ENCODE results near the gene NANOS3. TPM values are rescaled to one million over a fixed set of nuclear protein-coding genes. Genes with fewer than 3 reads are reported as not detected.

NANOS3 gene
- total and polyA plus RNA-seq, 9 of the 15 experiments (the other 6 are each of a cell fraction or from before 2014, with no cell fraction given) = not detected

DNA sequence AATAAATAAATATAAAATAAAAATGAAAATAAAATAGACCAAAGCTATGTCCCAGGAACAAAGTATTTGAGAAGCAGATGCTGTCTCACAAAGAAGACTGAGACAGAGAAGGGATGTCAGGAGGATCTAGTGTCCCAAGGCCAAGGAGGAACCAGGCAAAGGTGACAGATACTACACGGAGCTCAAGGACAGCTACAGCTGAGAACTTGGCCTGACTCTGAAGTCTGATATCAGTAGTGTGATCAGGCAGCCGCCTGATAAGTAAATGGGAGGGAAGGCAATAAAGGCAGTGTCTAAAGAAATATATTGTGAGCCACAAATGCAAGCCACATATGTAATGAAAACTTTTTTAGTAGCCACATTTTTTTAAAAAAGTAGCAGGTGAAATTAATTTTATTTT lies 20.4 kb upstream of the NANOS3 start (continued):
- TF ChIP-seq, protein P1, sequence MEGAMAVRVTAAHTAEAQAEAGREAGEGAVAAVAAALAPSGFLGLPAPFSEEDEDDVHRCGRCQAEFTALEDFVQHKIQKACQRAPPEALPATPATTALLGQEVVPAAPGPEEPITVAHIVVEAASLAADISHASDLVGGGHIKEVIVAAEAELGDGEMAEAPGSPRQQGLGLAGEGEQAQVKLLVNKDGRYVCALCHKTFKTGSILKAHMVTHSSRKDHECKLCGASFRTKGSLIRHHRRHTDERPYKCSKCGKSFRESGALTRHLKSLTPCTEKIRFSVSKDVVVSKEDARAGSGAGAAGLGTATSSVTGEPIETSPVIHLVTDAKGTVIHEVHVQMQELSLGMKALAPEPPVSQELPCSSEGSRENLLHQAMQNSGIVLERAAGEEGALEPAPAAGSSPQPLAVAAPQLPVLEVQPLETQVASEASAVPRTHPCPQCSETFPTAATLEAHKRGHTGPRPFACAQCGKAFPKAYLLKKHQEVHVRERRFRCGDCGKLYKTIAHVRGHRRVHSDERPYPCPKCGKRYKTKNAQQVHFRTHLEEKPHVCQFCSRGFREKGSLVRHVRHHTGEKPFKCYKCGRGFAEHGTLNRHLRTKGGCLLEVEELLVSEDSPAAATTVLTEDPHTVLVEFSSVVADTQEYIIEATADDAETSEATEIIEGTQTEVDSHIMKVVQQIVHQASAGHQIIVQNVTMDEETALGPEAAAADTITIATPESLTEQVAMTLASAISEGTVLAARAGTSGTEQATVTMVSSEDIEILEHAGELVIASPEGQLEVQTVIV (CRISPR knock-in tag; IDR thresholded peaks at IDR 0.05; ENCODE audit: borderline replicate concordance) = no peak
- TF ChIP-seq MCM3 (IDR thresholded peaks at IDR 0.05) (no peak), MLX (CRISPR knock-in tag; conservative IDR thresholded peaks at IDR 0.05) (no peak), SRSF1 (IDR thresholded peaks at IDR 0.05; ENCODE audit: low read depth, low read length) (no peak), ETV5 (CRISPR knock-in tag; IDR thresholded peaks at IDR 0.05; ENCODE audit: low read depth) (no peak), PML (IDR thresholded peaks at IDR 0.05; ENCODE audit: low read length) (no peak), BHLHE40 (IDR thresholded peaks at IDR 0.05; ENCODE audit: low read length) (peak; percentile 34; the same call in 1 of the 2 replicates), NCOA2 (IDR thresholded peaks at IDR 0.05; ENCODE audit: partially characterized antibody in 2 of 2) (no peak), ARID3B (CRISPR knock-in tag; IDR thresholded peaks at IDR 0.05; ENCODE audit: borderline replicate concordance) (no peak), ZNF212 (CRISPR knock-in tag; IDR thresholded peaks at IDR 0.05) (no peak), SMARCA4 (IDR thresholded peaks at IDR 0.05) (peak; percentile 66), ARID1B (IDR thresholded peaks at IDR 0.05) (peak; percentile 64), RBM14 (IDR thresholded peaks at IDR 0.05; ENCODE audit: borderline replicate concordance, insufficient read depth, low read depth, low read length) (no peak), ESRRA (IDR thresholded peaks at IDR 0.05; ENCODE audit: borderline replicate concordance, low read depth) (peak; percentile 79; the same call in 1 of the 2 replicates), CREM (IDR thresholded peaks at IDR 0.05; ENCODE audit: low read depth) (0 out of 2 replicates have a peak, but pooled peaks have one; percentile 23), SIN3B (IDR thresholded peaks at IDR 0.05; ENCODE audit: low read depth) (no peak), NR2C1 (IDR thresholded peaks at IDR 0.05) (peak; percentile 23; the same call in 1 of the 2 replicates), NR2C1 (tag; IDR thresholded peaks at IDR 0.05) (no peak), ETV1 (tag; conservative IDR thresholded peaks at IDR 0.05; ENCODE audit: low read depth) (no peak)
- TF ChIP-seq, protein P2, sequence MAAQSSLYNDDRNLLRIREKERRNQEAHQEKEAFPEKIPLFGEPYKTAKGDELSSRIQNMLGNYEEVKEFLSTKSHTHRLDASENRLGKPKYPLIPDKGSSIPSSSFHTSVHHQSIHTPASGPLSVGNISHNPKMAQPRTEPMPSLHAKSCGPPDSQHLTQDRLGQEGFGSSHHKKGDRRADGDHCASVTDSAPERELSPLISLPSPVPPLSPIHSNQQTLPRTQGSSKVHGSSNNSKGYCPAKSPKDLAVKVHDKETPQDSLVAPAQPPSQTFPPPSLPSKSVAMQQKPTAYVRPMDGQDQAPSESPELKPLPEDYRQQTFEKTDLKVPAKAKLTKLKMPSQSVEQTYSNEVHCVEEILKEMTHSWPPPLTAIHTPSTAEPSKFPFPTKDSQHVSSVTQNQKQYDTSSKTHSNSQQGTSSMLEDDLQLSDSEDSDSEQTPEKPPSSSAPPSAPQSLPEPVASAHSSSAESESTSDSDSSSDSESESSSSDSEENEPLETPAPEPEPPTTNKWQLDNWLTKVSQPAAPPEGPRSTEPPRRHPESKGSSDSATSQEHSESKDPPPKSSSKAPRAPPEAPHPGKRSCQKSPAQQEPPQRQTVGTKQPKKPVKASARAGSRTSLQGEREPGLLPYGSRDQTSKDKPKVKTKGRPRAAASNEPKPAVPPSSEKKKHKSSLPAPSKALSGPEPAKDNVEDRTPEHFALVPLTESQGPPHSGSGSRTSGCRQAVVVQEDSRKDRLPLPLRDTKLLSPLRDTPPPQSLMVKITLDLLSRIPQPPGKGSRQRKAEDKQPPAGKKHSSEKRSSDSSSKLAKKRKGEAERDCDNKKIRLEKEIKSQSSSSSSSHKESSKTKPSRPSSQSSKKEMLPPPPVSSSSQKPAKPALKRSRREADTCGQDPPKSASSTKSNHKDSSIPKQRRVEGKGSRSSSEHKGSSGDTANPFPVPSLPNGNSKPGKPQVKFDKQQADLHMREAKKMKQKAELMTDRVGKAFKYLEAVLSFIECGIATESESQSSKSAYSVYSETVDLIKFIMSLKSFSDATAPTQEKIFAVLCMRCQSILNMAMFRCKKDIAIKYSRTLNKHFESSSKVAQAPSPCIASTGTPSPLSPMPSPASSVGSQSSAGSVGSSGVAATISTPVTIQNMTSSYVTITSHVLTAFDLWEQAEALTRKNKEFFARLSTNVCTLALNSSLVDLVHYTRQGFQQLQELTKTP (IDR thresholded peaks at IDR 0.05; ENCODE audit: low read depth in 1 of 2, partially characterized antibody in 2 of 2) = no peak
